GM21529 (cell line): ENCODE data around the gene POLR2B.
"Not testable (repeated sequence)": the region's sequence is repeated elsewhere in the genome, so short reads cannot be mapped to it uniquely, and the experiment has no call there.

Experiments
- ATAC-seq: cut with Tn5 transposase; IDR thresholded peaks from one replicate; pipeline ENCODE4 v1.9.1; 2021; ENCODE audit not compliant: unreplicated experiment

POLR2B gene

DNA sequence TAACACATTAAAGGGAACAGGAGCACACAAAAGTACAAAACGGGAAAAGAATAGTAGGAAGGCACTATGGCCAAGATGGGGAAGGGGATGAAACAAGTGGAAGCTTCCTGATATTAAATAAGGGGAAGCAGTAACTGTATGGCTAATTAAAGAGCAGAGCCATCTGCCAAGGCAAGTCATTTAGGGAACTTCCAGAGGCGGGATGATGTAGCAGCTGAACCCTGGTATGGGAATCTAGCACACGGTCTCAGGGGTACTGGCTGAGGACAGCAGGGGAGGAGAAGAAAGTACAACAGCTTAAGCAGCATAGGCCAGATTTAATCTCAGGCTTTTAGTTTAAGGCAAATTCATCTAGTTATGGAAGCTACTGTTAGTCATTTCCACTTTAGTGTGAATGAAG, 72.4 kb downstream of the POLR2B start:
- ATAC-seq, result no peak

GRCh38 chr4:57051524-57051923, 72.8 kb downstream of the POLR2B start:
- no peak for ATAC-seq

GRCh38 chr4:57053508-57053907, 74.8 kb downstream of the POLR2B start:
- ATAC-seq, result no peak

GRCh38 chr4:57055886-57056285, 77.2 kb downstream of the POLR2B start:
- ATAC-seq, result no peak

DNA sequence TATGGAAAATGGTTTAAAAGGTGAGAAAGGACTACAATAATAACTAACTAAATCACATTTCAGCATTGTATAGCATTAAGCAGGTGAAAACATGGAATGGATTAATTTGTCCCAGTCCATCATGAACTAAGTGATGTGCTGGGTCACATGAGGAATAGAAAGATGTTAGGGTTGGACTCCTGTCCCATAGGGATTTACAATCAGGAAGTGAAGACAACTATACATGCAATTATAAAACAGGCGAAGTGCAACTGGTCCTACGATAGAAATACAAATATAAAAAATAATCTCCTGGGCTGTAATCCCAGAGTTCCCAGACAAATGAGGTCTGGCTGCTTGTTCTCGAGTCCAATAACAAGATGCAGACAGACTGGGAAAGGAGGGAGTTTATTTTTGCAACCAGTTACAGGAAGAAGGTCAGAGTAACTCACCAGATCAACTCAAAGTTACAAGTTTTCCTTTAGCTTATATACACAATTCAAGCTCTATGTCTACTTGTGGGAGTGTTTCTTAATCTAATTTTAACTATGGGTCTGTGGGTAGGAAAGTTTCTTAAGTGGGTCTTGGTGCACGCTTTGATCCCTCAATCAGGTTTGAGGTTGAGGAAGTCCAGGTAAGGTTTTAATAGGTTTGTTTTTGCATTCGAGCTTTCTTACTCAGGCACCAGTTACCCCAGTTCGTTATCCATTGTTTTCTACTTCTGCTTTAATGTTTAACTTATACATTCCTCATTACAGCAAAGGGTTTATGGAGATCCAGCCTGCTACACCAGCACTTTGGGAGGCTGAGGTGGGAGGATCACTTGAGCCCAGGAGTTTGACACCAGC, 81.4 kb downstream of the POLR2B start:
- no peak for ATAC-seq

- ATAC-seq, result not testable (repeated sequence)
These were observed 82.0 kb downstream of the POLR2B start for GRCh38 chr4:57060717-57061067.

DNA sequence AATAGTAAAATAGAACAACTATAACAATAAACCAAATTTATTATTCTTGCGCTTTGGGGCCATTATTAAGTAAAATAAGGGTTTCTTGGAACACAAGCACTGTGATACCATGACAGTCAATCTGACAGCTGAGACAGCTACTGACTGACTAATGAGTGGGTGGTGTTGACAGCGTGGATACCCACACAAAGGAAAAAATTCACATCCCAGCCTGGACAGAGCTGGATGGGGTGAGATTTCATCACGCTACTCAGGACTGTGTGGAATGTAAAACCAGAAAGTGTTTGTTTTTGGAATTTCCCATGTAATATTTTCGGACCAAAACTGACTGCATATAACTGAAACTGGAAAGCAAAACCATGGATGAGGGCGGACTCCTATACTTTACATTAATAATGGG, 82.7 kb downstream of the POLR2B start:
- no peak for ATAC-seq

- no peak for ATAC-seq
These were observed 84.8 kb downstream of the POLR2B start for GRCh38 chr4:57063518-57063917.

DNA sequence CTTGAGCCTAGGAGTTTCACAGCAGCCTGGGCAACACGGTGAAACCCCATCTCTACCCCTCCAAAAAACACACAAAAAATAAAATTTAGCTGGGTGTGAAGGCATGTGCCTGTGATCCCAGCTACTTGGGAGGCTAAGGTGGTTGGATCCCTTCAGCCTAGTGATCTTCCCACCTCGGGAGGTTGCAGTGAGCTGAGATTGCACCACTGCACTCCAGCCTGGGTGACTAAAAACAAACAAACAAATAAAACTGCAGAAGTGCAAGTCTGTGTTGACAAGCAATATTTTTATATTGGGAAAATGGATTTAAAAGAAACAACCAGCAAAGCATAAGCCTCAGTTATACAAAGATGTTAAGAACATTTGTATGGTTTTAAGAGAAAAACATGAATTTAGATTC, 85.4 kb downstream of the POLR2B start:
- ATAC-seq, result no peak

DNA sequence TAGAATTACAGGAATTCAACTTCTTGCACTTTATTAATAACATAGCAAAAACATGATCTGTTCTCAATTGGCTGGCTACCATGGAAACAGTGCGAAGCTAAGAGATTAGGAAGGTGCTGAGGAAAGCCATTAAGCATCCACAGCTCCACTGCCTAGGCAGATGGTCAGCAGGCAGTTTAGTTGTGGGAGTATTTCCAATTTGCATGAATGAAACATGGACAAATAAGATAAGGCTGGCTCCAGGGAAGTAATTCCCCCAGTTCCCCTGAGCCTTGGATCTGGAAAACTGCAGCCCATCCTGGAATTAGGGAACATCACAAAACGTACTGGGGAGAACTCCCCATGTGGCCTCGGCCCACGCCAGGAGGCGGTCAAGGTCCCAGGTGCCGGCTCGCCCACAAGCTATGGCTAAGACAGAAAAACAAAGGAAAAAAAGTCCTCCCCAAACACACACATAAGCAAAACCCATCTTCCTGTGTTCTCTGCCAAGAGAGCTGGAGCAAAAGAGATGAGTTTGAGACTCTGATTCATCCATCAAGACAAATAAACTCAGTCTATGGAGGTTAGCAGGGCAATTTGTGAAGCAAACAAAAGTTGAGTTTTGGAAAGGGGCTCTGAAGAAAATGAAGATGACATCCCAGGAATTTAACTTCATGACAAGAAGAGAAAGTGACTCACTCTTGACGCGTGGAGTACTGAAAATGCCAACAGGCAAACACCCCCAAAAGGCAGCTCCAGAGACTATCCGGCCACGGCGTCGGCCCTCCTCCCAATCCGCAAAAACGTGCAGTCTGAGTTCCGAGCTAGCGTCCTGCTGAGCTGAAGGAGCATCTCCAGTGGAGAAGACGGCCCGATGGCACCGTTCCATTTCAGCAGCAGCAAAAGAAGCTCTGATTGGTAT, 86.4 kb downstream of the POLR2B start:
- ATAC-seq, result no peak

- no peak for ATAC-seq
These were observed 87.2 kb downstream of the POLR2B start for GRCh38 chr4:57065730-57066482.

- no peak for ATAC-seq
These were observed 89.7 kb downstream of the POLR2B start for GRCh38 chr4:57068237-57068981.

GRCh38 chr4:57070461-57070860, 91.8 kb downstream of the POLR2B start:
- ATAC-seq, result no peak

- ATAC-seq, result no peak
These were observed 92.6 kb downstream of the POLR2B start for GRCh38 chr4:57071326-57071725.

- no peak for ATAC-seq
These were observed 94.9 kb downstream of the POLR2B start for GRCh38 chr4:57073559-57073958.

- no peak for ATAC-seq
These were observed 96.0 kb downstream of the POLR2B start for GRCh38 chr4:57074744-57075143.

GRCh38 chr4:57075367-57075766, 96.7 kb downstream of the POLR2B start:
- ATAC-seq, result no peak

GRCh38 chr4:57076646-57077045, 98.0 kb downstream of the POLR2B start:
- no peak for ATAC-seq

- ATAC-seq, result no peak
These were observed 99.1 kb downstream of the POLR2B start for GRCh38 chr4:57077550-57078343.
